Right renal cortex interstitium (tissue), 3 donors: ENCODE results near the gene LYPD8. TPM values are rescaled to one million over a fixed set of nuclear protein-coding genes. Genes with fewer than 3 reads are reported as not detected.

Source experiments
- DNase-seq, 3 donors: peaks; one replicate each; pipeline ENCODE4 v3.0.0-alpha.2; 2013; ENCODE audit warnings: low read depth in 3 of 3, low spot score in 2 of 3
- polyA plus RNA-seq, 3 donors: library from polyadenylated mRNA; unstranded; fragments of 120-200 nt; gene quantifications; one replicate each; pipeline ENCODE4 v1.2.1, GENCODE V29; 2013; ENCODE audit not compliant: insufficient read length in 3 of 3

LYPD8 gene
- polyA plus RNA-seq, 3 donors = not detected

- no peak for DNase-seq
Observed at GRCh38 chr1:248758352-248758751, 2.8 kb upstream of the LYPD8 start.

- no peak for DNase-seq
Observed at GRCh38 chr1:248757784-248758195, 2.2 kb upstream of the LYPD8 start.

GRCh38 chr1:248756636-248757035 is 1.1 kb upstream of the LYPD8 start:
- DNase-seq = no peak

- no peak for DNase-seq
Observed at GRCh38 chr1:248756151-248756550, 592 bp upstream of the LYPD8 start.

- no peak for DNase-seq
Observed at GRCh38 chr1:248753708-248754280, 1.8 kb downstream of the LYPD8 start.

GRCh38 chr1:248753029-248753594 is 2.4 kb downstream of the LYPD8 start:
- no peak for DNase-seq

GRCh38 chr1:248752161-248753028 is 3.2 kb downstream of the LYPD8 start:
- DNase-seq = no peak

- no peak for DNase-seq
Observed at GRCh38 chr1:248751635-248752034, 3.9 kb downstream of the LYPD8 start.

- DNase-seq = no peak
Observed at GRCh38 chr1:248751142-248751541, 4.4 kb downstream of the LYPD8 start.

GRCh38 chr1:248750496-248750895 is 5.1 kb downstream of the LYPD8 start:
- no peak for DNase-seq

- DNase-seq = no peak
Observed at GRCh38 chr1:248748211-248748610, 7.3 kb downstream of the LYPD8 start.

- no peak for DNase-seq
Observed at GRCh38 chr1:248740876-248741275, 14.7 kb downstream of the LYPD8 start.

- no peak for DNase-seq
Observed at GRCh38 chr1:248739572-248740205, 15.9 kb downstream of the LYPD8 start.

GRCh38 chr1:248737457-248737856 is 18.1 kb downstream of the LYPD8 start:
- no peak for DNase-seq

- no peak for DNase-seq
Observed at GRCh38 chr1:248736977-248737376, 18.6 kb downstream of the LYPD8 start.

GRCh38 chr1:248733566-248733965 is 22.0 kb downstream of the LYPD8 start:
- DNase-seq = no peak

- no peak for DNase-seq
Observed at GRCh38 chr1:248730507-248731335, 24.8 kb downstream of the LYPD8 start.

GRCh38 chr1:248714248-248714647 is 41.3 kb downstream of the LYPD8 start:
- DNase-seq = no peak

- DNase-seq = no peak
Observed at GRCh38 chr1:248710305-248710900, 45.2 kb downstream of the LYPD8 start.

- DNase-seq = no peak
Observed at GRCh38 chr1:248704606-248705005, 51.0 kb downstream of the LYPD8 start.
